ENCODE results near the gene MEF2A. TPM values are rescaled to one million over a fixed set of nuclear protein-coding genes. Genes with fewer than 3 reads are reported as not detected.

MEF2A gene
- total and polyA plus RNA-seq, 2 donors (not counting 1 experiment from before 2014, with no cell fraction given) = 44.0 to 102 TPM

DNA sequence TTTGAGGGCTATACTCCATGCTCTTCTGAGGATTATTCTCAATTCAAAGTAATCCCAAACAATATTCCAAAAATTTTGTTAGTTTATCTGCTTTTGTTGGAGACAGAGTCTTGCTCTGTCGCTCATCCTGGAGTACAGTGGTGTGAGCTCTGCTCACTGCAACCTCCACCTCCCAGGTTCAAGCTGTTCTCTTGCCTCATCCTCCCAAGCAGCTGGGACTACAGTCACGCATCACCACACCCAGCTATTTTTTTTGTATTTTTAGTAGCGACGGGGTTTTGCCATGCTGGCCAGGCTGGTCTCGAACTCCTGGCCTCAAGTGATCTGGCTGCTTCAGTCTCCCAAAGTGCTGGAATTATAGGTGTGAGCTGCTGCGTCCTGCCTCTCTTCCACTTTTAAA is 39.1 kb downstream of the MEF2A start:
- POLR2A ChIA-PET = no interaction called here
- no peak for TF ChIP-seq EZH2 (IDR thresholded peaks at IDR 0.05; ENCODE audit: borderline replicate concordance, insufficient read depth, low read depth, low read length, poor library complexity, severe bottlenecking)
- TF ChIP-seq, protein P1, sequence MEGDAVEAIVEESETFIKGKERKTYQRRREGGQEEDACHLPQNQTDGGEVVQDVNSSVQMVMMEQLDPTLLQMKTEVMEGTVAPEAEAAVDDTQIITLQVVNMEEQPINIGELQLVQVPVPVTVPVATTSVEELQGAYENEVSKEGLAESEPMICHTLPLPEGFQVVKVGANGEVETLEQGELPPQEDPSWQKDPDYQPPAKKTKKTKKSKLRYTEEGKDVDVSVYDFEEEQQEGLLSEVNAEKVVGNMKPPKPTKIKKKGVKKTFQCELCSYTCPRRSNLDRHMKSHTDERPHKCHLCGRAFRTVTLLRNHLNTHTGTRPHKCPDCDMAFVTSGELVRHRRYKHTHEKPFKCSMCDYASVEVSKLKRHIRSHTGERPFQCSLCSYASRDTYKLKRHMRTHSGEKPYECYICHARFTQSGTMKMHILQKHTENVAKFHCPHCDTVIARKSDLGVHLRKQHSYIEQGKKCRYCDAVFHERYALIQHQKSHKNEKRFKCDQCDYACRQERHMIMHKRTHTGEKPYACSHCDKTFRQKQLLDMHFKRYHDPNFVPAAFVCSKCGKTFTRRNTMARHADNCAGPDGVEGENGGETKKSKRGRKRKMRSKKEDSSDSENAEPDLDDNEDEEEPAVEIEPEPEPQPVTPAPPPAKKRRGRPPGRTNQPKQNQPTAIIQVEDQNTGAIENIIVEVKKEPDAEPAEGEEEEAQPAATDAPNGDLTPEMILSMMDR (IDR thresholded peaks at IDR 0.05) = no peak
- ATAC-seq (ENCODE audit: low read depth) (no peak), DNase-seq (no peak)
- 0% methylated on average over 1 of the region's 6 CpGs for WGBS (ENCODE audit: insufficient coverage)
- Histone ChIP-seq H3K4me3 (ENCODE audit: control extremely low read depth in 1 of 5, extremely low read depth in 1 of 5, insufficient read depth in 1 of 5, low read depth in 2 of 5, low read length in 4 of 5) (no peak overlapping the region), H3K9me3 (ENCODE audit: control extremely low read depth in 1 of 3, control insufficient read depth in 2 of 3, insufficient read depth in 1 of 3, low read length in 2 of 3) (peaks cover 0 to 2% (median 2%) of the 10 kb centered on the region in 3 donors), H4K20me1 (ENCODE audit: control insufficient read depth, insufficient read depth, low read length, poor library complexity, severe bottlenecking) (peaks cover 49% of the 10 kb centered on the region), H2AFZ (ENCODE audit: insufficient read depth, low read depth, low read length, poor library complexity, severe bottlenecking) (no peak overlapping the region), H3K4me1 (ENCODE audit: control insufficient read depth in 2 of 2, insufficient read depth in 2 of 2, low read length in 2 of 2) (peaks cover 17 to 45% of the 10 kb centered on the region in 2 donors), H3K36me3 (replicated peaks in 1 of 2; ENCODE audit: control extremely low read depth in 1 of 2, control insufficient read depth in 1 of 2, extremely low read depth in 1 of 2, insufficient read depth in 2 of 2, low read length in 1 of 2) (peaks cover 4 to 22% of the 10 kb centered on the region in 2 experiments), H3K4me2 (replicated peaks; ENCODE audit: low read depth, low read length, poor library complexity, severe bottlenecking) (peak overlapping the region; percentile 6), H3K9ac (ENCODE audit: low read length) (no peak overlapping the region), H3K79me2 (ENCODE audit: control insufficient read depth, insufficient read depth, low read length) (peaks cover 100% of the 10 kb centered on the region), H3K27me3 (replicated peaks in 1 of 4; ENCODE audit: control extremely low read depth in 1 of 4, control insufficient read depth in 3 of 4, insufficient read depth in 4 of 4, low read length in 3 of 4) (no peaks in the 10 kb centered on the region), H3K27ac (ENCODE audit: low read length in 2 of 2) (peak overlapping the region in 1 of 2 donors; percentile 44)
- peaks cover 6% of the 10 kb centered on the region for H3K9me3 Mint-ChIP-seq (ENCODE audit: insufficient read depth)
- peaks cover 79% of the 10 kb centered on the region for H3K4me1 Mint-ChIP-seq
- no peaks in the 10 kb centered on the region for H3K27me3 Mint-ChIP-seq
- intact Hi-C loops (cut with micrococcal nuclease) = loop anchor here (2.0 kb wide), 1 partner anchor 14 kb away; no protein-coding TSS in a partner anchor
- peak overlapping the region; percentile 34 for H3K27ac Mint-ChIP-seq
- CTCF ChIA-PET = interaction anchor here (0.6 to 1.5 kb wide), 3 partner anchors 10 to 548 kb away, joined by 3 read pairs; no protein-coding TSS in a partner anchor
- peak overlapping the region; percentile 40 for H3K4me3 Mint-ChIP-seq

DNA sequence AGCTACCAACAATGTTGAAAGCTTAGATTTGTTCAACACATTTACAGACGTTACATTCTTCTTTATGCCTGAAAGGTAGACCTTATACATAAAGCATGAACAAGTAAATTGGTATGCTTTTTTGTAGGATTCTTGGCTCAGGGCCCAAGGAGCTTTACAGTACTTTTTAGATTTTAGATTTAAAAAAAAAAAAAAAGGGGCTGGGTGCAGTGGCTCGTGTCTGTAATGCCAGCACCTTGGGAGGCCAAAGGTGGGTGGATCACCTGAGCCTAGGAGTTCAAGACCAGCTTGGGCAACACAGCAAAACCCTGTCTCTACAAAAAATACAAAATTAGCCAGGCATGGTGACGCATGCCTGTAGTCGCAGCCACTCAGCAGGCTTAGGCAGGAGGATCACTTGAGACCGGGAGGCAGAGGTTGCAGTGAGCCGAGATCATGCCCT is 39.7 kb downstream of the MEF2A start:
- no peak for ATAC-seq (ENCODE audit: low read depth)
- peak overlapping the region; percentile 51 for H3K4me3 Mint-ChIP-seq

More for the DNA sequence above, 39.7 kb downstream of the MEF2A start:
- no peak for DNase-seq
- Histone ChIP-seq H3K27ac (ENCODE audit: low read length in 2 of 2) (peak overlapping the region in 1 of 2 donors; percentile 44), H3K4me3 (ENCODE audit: control extremely low read depth in 1 of 5, extremely low read depth in 1 of 5, insufficient read depth in 1 of 5, low read depth in 2 of 5, low read length in 4 of 5) (no peak overlapping the region), H4K20me1 (ENCODE audit: control insufficient read depth, insufficient read depth, low read length, poor library complexity, severe bottlenecking) (peaks cover 45% of the 10 kb centered on the region), H3K9ac (ENCODE audit: low read length) (no peak overlapping the region), H3K36me3 (replicated peaks in 1 of 2; ENCODE audit: control extremely low read depth in 1 of 2, control insufficient read depth in 1 of 2, extremely low read depth in 1 of 2, insufficient read depth in 2 of 2, low read length in 1 of 2) (peaks cover 0 to 16% of the 10 kb centered on the region in 2 experiments), H3K4me2 (replicated peaks; ENCODE audit: low read depth, low read length, poor library complexity, severe bottlenecking) (peak overlapping the region; percentile 15), H3K79me2 (ENCODE audit: control insufficient read depth, insufficient read depth, low read length) (peaks cover 98% of the 10 kb centered on the region), H2AFZ (ENCODE audit: insufficient read depth, low read depth, low read length, poor library complexity, severe bottlenecking) (no peak overlapping the region), H3K27me3 (replicated peaks in 1 of 4; ENCODE audit: control extremely low read depth in 1 of 4, control insufficient read depth in 3 of 4, insufficient read depth in 4 of 4, low read length in 3 of 4) (no peaks in the 10 kb centered on the region), H3K4me1 (ENCODE audit: control insufficient read depth in 2 of 2, insufficient read depth in 2 of 2, low read length in 2 of 2) (peaks cover 17 to 45% of the 10 kb centered on the region in 2 donors), H3K9me3 (ENCODE audit: control extremely low read depth in 1 of 3, control insufficient read depth in 2 of 3, insufficient read depth in 1 of 3, low read length in 2 of 3) (no peaks in the 10 kb centered on the region)
- ChIA-PET CTCF (interaction anchor here (0.6 to 1.5 kb wide), 3 partner anchors 10 to 548 kb away, joined by 3 read pairs; no protein-coding TSS in a partner anchor), POLR2A (no interaction called here)
- Mint-ChIP-seq H3K4me1 (peaks cover 73% of the 10 kb centered on the region), H3K27ac (peak overlapping the region; percentile 73), H3K9me3 (ENCODE audit: insufficient read depth) (no peaks in the 10 kb centered on the region), H3K27me3 (no peaks in the 10 kb centered on the region)
- intact Hi-C loops (cut with micrococcal nuclease) = loop anchor here (2.0 kb wide), 1 partner anchor 15 kb away; no protein-coding TSS in a partner anchor
- TF ChIP-seq, protein P1 (IDR thresholded peaks at IDR 0.05) = no peak
- no peak for TF ChIP-seq EZH2 (IDR thresholded peaks at IDR 0.05; ENCODE audit: borderline replicate concordance, insufficient read depth, low read depth, low read length, poor library complexity, severe bottlenecking)
- 80% methylated on average over 1 of the region's 6 CpGs for WGBS (ENCODE audit: insufficient coverage)
